Stimulated activated CD4-positive, alpha-beta T cell treated with anti-CD3 and anti-CD28 coated beads, TNF-alpha, amount 100 ng/mL, for 48 hours (primary cell): ENCODE results near the gene CDC20.
"Not testable (repeated sequence)": the region's sequence is repeated elsewhere in the genome, so short reads cannot be mapped to it uniquely, and the experiment has no call there.

Experiments used
- DNase-seq, 3 donors: peaks; one replicate each; pipeline ENCODE4 v3.0.0-alpha.2; 2020; ENCODE audit warnings: low read depth in 3 of 3

Gene CDC20

GRCh38 chr1:43358121-43358745, 548 bp upstream of the CDC20 start:
- DNase-seq = no peak

GRCh38 chr1:43359696-43360095, 915 bp downstream of the CDC20 start:
- DNase-seq = no peak

- no peak for DNase-seq
Observed at GRCh38 chr1:43360616-43361015, 1.8 kb downstream of the CDC20 start.

GRCh38 chr1:43363283-43363934, 4.6 kb downstream of the CDC20 start:
- DNase-seq = no peak

- no peak for DNase-seq
Observed at GRCh38 chr1:43363935-43364525, 5.2 kb downstream of the CDC20 start.

GRCh38 chr1:43365678-43366077, 6.9 kb downstream of the CDC20 start:
- DNase-seq = no peak

GRCh38 chr1:43366179-43366578, 7.4 kb downstream of the CDC20 start:
- no peak for DNase-seq

GRCh38 chr1:43366601-43367025, 7.8 kb downstream of the CDC20 start:
- no peak for DNase-seq

- DNase-seq = peak in 1 of 3 donors; percentile 43
Observed at GRCh38 chr1:43367026-43367903, 8.5 kb downstream of the CDC20 start.

GRCh38 chr1:43367904-43368645, 9.3 kb downstream of the CDC20 start, which contains the start of gene ELOVL1:
ELOVL1 (minus strand) TSS chr1:43368011; CDS start chr1:43365609, 2,402 bp downstream.
- DNase-seq = peak; percentile 78 to 93 (median 87)

GRCh38 chr1:43368646-43369020, 9.9 kb downstream of the CDC20 start:
- no peak for DNase-seq

GRCh38 chr1:43369779-43370178, 11.0 kb downstream of the CDC20 start:
- DNase-seq = not testable (repeated sequence)

GRCh38 chr1:43370564-43370963, 11.8 kb downstream of the CDC20 start:
- no peak for DNase-seq

GRCh38 chr1:43372172-43372571, 13.4 kb downstream of the CDC20 start:
- DNase-seq = no peak

GRCh38 chr1:43373066-43373940, 14.5 kb downstream of the CDC20 start:
- DNase-seq = no peak

- DNase-seq = no peak
Observed at GRCh38 chr1:43376723-43377235, 18.0 kb downstream of the CDC20 start.

- no peak for DNase-seq
Observed at GRCh38 chr1:43377831-43378230, 19.1 kb downstream of the CDC20 start.

- no peak for DNase-seq
Observed at GRCh38 chr1:43379476-43379875, 20.7 kb downstream of the CDC20 start.

- DNase-seq = no peak
Observed at GRCh38 chr1:43381612-43382011, 22.8 kb downstream of the CDC20 start.
